Cerebellar nuclear complex (tissue), 1 donor: Measurements from ENCODE around the gene UTP15.

ENCODE experiments used
- DNase-seq, 2 experiments: peaks; one replicate each; lab custom pipeline; 2025; lab: John Stamatoyannopoulos, UW

The UTP15 gene, protein sequence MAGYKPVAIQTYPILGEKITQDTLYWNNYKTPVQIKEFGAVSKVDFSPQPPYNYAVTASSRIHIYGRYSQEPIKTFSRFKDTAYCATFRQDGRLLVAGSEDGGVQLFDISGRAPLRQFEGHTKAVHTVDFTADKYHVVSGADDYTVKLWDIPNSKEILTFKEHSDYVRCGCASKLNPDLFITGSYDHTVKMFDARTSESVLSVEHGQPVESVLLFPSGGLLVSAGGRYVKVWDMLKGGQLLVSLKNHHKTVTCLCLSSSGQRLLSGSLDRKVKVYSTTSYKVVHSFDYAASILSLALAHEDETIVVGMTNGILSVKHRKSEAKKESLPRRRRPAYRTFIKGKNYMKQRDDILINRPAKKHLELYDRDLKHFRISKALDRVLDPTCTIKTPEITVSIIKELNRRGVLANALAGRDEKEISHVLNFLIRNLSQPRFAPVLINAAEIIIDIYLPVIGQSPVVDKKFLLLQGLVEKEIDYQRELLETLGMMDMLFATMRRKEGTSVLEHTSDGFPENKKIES

GRCh38 chr5:73565139-73565968 lies at the start of gene UTP15, which contains the start of gene ANKRA2:
Gene UTP15, plus strand, starts transcription at chr5:73565743. Its CDS starts 1,602 bp downstream, at chr5:73567345.
Gene ANKRA2, minus strand, starts transcription at chr5:73565639. Its CDS starts 2,758 bp downstream, at chr5:73562881.
- DNase-seq = peak; percentile 77 to 91

GRCh38 chr5:73519531-73520283 lies 45.8 kb upstream of the UTP15 start:
- peak in 1 of 2 experiments; percentile 4 for DNase-seq

DNA sequence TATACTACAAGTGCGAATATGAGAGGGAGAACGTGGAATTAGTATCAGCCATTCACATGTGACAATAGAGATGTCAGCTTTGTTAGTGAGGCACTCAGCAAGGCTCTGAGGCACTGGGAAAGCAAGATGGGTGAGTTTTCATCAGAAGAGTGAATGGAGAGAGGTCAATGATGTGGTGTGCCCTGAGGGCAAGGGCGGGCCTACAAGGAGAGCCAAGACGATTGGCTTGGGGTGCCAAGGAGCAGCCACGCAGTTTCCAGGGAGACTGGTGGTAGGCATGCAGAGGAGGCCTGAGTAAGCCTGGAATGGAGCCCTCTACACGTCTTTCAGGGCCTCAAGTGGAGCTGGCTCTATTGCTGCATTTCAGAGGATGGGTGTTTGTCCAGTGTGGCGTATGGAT lies 42.6 kb upstream of the UTP15 start:
- DNase-seq = no peak

DNA sequence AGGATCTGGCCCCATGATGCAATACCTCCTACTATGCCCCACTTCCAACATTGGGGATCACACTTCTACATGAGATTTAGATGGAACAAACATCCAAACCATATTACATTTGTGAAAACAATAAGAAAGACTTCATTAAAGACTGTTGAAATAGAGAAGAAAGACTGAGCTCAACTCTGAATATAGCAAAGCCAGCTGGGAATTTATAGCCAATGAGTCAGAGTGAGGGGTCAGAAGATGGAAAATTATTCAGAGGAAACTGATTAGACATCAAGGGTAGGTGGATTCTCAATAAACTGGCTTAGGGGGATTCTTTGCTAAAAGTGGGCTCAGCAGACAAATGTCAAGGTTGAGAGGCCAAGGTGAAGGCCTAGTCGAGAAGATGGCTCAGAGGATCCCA lies 41.7 kb upstream of the UTP15 start:
- no peak for DNase-seq

- DNase-seq = no peak
Measured at GRCh38 chr5:73525606-73526203, 39.8 kb upstream of the UTP15 start.

GRCh38 chr5:73528248-73528647 lies 37.3 kb upstream of the UTP15 start:
- DNase-seq = no peak

- no peak for DNase-seq
Measured at GRCh38 chr5:73529081-73529480, 36.5 kb upstream of the UTP15 start.

DNA sequence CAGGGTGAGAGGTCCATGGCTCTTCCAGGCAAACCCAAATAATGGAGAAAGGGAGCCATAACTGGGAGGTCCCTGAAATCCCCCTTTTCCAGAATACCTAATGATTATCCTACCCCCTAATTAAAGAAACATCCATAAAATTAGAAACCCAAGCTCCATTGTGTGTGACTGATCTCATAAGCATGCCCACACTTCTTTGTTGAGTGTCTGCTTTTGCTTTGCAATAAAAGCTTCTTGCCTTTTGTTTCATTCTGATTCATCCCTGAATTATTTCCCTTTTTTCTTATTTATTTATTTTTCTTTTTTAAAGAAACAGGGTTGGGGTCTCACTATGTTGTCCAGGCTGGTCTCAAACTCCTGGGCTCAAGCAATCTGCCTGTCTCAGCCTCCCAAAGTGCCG lies 34.2 kb upstream of the UTP15 start:
- no peak for DNase-seq

- no peak for DNase-seq
Measured at GRCh38 chr5:73532195-73532594, 33.3 kb upstream of the UTP15 start.

GRCh38 chr5:73534011-73534644 lies 31.4 kb upstream of the UTP15 start:
- no peak for DNase-seq

DNA sequence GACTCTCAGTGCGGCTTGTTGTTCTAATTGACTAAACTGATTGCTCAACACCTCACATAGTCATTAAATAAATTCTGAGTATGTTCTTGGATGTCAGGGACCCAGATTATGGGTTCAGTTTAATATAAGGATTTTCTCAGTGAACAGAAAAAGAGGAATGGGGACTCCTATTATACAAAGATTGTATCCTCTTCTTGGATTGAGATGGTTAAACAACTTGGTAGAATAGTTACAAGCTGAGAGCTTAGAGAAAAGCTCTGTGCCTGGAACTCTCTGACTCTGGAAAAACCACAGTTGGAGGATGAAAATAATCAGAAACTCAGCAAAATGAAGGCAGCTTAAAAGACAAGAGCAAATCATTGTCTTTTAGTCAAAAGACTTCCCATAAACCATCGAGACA lies 30.6 kb upstream of the UTP15 start:
- no peak for DNase-seq

DNA sequence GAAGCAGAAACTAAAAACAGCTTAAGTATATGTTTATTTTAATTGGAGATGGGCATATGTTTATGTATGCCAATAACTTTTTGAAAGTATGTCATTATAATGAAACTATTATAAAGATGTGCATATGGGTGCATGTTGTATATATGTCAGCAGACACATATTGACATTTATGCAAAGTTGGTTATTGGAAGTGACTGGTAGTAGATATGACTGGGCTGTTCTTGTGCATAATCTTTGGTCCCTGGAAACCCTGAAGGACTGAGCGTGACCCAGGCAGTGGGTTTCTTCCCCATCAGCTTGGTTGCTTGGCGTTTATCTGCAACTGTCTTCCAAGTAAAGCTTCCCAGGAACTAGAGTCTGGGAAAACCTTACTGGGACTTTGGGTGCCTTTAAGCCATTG lies 25.8 kb upstream of the UTP15 start:
- DNase-seq = no peak

GRCh38 chr5:73540192-73540591 lies 25.4 kb upstream of the UTP15 start:
- no peak for DNase-seq

DNA sequence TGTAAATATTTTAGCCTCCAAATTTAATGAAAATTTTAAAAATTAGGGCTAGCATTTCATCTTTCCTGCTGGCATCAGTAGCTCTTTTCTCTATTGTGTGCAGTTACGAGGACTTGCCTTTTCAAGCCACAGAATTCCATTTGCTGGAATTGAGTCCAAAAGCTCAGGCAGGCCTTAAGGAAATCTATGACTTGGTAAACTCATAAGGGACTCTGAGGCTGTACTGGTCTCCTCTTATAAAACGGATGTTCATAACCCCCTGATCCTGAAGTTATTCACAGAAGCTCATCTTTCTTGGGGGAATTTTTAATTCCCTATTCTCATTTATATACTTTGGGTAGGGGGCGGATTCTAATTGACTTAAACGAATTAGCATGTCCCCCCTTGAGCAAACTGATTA lies 23.5 kb upstream of the UTP15 start:
- no peak for DNase-seq

DNA sequence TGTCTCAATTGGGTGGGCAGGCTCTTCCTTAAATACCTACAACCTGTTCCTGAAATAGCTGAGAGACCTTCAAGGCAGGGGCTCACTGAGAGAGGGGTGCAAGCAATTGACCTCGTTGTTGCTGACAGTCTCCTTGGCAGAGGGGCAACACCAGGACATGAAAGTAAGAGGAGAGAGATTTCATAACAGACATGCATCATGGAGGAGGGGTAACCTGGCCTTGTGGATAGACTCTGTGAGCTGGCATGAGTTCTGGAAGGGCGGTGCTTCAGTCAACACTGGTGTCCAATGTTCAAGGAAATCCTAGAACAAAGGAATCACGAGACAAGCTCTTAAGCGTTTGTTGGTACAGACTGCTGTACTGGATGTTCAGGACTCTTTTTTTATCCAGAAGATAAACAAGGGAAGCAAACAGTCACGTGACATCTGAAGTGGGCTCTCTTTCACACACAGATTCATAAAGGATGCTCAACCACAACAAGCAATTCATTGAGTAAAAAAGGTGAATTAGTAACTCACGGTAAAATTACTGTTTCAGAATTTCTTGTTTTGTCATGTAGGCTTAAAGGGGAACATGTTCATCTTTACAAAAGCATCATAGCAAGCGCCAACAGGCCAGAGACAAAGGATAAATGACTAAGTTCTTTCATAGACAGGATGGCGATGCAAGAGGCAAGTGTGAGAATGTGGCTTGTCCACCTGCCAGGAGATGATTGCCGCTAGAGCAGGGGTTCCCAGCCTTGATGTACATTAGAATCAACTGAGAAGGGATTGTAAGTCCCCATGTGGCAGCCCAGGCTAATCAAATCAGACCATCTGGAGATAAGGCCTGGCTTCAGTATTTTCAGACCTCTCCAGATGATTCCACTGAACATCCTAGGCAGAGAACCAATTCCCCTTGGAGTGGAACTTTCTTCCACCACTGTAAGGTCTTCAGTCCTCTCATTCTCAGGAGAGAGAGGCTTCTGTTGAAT lies 20.8 kb upstream of the UTP15 start:
- DNase-seq = no peak

GRCh38 chr5:73545403-73545779 lies 20.2 kb upstream of the UTP15 start:
- DNase-seq = no peak

- DNase-seq = no peak
Measured at GRCh38 chr5:73550016-73550415, 15.5 kb upstream of the UTP15 start.

DNA sequence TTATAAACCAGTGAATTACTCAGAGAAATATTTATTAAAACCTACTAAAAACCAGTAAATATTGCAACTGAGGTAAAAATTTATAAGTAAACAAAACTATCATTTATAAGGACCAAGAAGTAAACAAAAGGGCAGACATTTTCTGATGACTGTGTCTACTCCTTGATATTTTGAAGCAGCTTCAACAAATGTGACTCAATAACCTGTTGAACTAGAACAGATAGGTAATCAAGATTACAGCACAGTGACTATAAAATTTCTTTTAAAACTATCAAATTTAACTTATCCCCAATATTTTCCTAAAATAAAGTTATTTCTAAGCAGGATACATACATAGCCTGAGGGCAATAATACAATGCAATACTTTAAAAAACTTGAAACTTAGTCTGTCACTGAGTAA lies 12.9 kb upstream of the UTP15 start:
- DNase-seq = no peak

DNA sequence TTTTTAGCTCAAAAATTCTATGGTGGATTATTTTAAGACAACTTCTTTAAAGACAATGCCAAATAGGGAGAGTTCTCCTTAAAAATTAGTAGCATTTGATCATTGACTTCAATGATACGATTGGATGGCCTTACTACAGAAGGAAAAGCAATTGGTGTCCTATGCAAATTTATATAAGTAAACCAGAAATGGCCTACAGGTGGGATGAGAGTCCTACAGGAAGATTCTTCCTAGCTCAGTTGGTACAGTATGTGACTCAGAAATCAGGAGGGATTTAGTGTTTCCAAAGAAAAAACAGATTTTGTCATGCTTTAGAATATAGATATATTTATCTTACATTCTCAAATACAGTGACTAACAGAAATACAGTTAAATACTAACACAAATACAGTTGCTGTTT lies 6.6 kb upstream of the UTP15 start:
- DNase-seq = no peak

DNA sequence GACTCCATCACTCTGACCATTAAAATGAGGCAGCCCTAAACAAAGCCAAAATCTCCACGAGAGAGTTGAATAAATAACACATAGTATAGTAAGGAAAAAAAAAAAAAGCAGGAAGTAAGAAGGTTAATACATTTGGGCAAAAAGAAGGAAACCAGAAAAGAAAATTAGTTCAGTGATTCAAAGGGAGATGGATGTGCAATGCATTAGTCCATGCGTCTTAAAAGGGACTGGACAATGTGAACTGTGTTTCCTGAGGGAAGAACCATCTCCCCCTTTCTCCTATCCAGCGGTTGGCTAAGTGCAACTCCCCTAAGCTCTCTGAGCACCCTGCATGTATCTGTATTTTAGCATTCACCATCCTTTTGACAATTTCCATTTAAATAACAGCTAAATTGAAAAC lies 1.5 kb upstream of the UTP15 start:
- no peak for DNase-seq
